Esophagus squamous epithelium (tissue), 5 donors: ENCODE measurements around the gene RNF113A. TPM values are rescaled to one million over a fixed set of nuclear protein-coding genes. Genes with fewer than 3 reads are reported as not detected.

ENCODE experiments used
- DNase-seq: peaks from one replicate; lab custom pipeline; 2025; lab: John Stamatoyannopoulos, UW
- H3K27ac ChIP-seq, 4 donors: fragments of 200-600 bp; sonication (generic); one replicate each; pipeline ENCODE4 v1.5.1; 2016 to 2019; ENCODE audit warnings: mild to moderate bottlenecking in 1 of 4
- H3K27me3 ChIP-seq, 4 donors: fragments of 200-600 bp; sonication (generic); 1 replicate in 3 of 4; 2 replicates in 1 of 4; pipeline versions ENCODE4 v1.5.1 to v1.6.0; 2017 to 2021; ENCODE audit warnings: antibody characterized with exemption in 1 of 4
- H3K36me3 ChIP-seq, 3 donors: fragments of 200-600 bp; sonication (generic); one replicate each; pipeline ENCODE4 v1.5.1; 2016 to 2019
- H3K4me1 ChIP-seq, 3 donors: fragments of 200-600 bp; sonication (generic); one replicate each; pipeline ENCODE4 v1.5.1; 2017 to 2019
- H3K4me3 ChIP-seq, 4 donors: fragments of 200-600 bp; sonication (generic); 1 replicate in 3 of 4; 2 replicates in 1 of 4; pipeline ENCODE4 v1.5.1; 2016 to 2019; ENCODE audit warnings: mild to moderate bottlenecking in 2 of 4, moderate library complexity in 1 of 4
- H3K9me3 ChIP-seq, 3 donors: fragments of 200-600 bp; sonication (generic); one replicate each; pipeline ENCODE4 v1.5.1; 2016 to 2019
- CTCF ChIP-seq, 6 experiments: fragments of 450-650 bp in 4 of 6; fragments of 200-600 bp in 2 of 6; sonication (generic) in 2 of 6; IDR thresholded peaks; one replicate each; pipeline ENCODE4 v1.5.1; 2016 to 2019; ENCODE audit warnings: antibody characterized with exemption in 6 of 6, mild to moderate bottlenecking in 4 of 6, moderate library complexity in 4 of 6
- POLR2A ChIP-seq, 4 donors: fragments of 450-650 bp; IDR thresholded peaks; one replicate each; pipeline ENCODE4 v1.6.1; 2017; ENCODE audit warnings: antibody characterized with exemption in 4 of 4, mild to moderate bottlenecking in 4 of 4, moderate library complexity in 3 of 4
- WGBS, 2 donors: methylation state at CpG; one replicate each; pipeline ENCODE4 v1.1.5; 2018; 5-methylcytosine and 5-hydroxymethylcytosine counted together
- intact Hi-C: fragments of 100-400 bp; cut with DNase I; formaldehyde crosslinking; loops from one replicate; pipeline ENCODE4 v1.15.0; 2022
- total RNA-seq, 4 donors: library from RNA; depleted of rRNA; stranded (reverse); fragments of >200 nt; gene quantifications; one replicate each; pipeline ENCODE4 v1.1.0, GENCODE V29; 2016
- donor health status: DM: yes; HTN: yes; CAD: no.

RNF113A gene
- total RNA-seq, 4 donors from 2014 or later: 8.1 to 23.4 (median 12.2) TPM

- TF ChIP-seq POLR2A (IDR thresholded peaks at IDR 0.05) (no peak), CTCF (IDR thresholded peaks at IDR 0.05) (no peak)
- Histone ChIP-seq H3K27me3 (no peaks in the 10 kb centered on the region), H3K9me3 (no peaks in the 10 kb centered on the region), H3K36me3 (no peaks in the 10 kb centered on the region), H3K4me1 (peaks cover 0 to 15% (median 0%) of the 10 kb centered on the region in 3 donors), H3K27ac (no peak overlapping the region), H3K4me3 (peak overlapping the region in 2 of 4 donors; percentile 13 to 46)
- WGBS, 2 donors: 62 to 83% methylated on average over 10 to 11 of the region's 11 CpGs
- intact Hi-C loops: no loop called here
- no peak for DNase-seq
Measured at GRCh38 chrX:119885554-119886428, 14.3 kb upstream of the RNF113A start.

GRCh38 chrX:119880552-119881437 is 9.3 kb upstream of the RNF113A start:
- TF ChIP-seq POLR2A (IDR thresholded peaks at IDR 0.05) (no peak), CTCF (IDR thresholded peaks at IDR 0.05) (peak in 3 of 6 experiments; percentile 47 to 53 (median 48))
- H3K27me3 ChIP-seq: no peaks in the 10 kb centered on the region
- peaks cover 0 to 3% (median 0%) of the 10 kb centered on the region in 3 donors for H3K4me1 ChIP-seq
- intact Hi-C loops: no loop called here
- no peaks in the 10 kb centered on the region for H3K9me3 ChIP-seq
- H3K36me3 ChIP-seq: peaks cover 0 to 36% (median 0%) of the 10 kb centered on the region in 3 donors
- H3K4me3 ChIP-seq: no peak overlapping the region
- no peak for DNase-seq
- 56 to 60% methylated on average over 6 to 10 of the region's 11 CpGs for WGBS, 2 donors
- no peak overlapping the region for H3K27ac ChIP-seq

DNA sequence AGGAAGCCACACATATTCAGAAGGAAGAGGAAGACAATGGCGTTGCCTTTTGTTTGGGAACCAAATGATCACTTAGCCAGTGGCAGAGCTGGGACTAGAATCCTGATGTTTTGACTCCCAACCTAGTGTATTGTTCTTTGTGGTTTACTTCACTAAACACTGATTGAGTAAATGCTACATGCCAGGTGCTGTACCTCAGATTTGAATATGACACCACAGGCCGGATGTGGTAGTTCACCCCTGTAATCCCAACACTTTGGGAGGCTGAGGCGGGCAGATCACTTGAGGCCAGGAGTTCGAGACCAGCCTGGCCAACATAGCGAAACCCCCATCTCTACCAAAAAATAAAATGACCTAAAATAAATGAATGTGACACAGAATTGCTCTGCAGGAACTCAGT is 8.5 kb upstream of the RNF113A start:
- Histone ChIP-seq H3K4me1 (peaks cover 0 to 3% (median 0%) of the 10 kb centered on the region in 3 donors), H3K4me3 (no peak overlapping the region), H3K9me3 (no peaks in the 10 kb centered on the region), H3K27me3 (no peaks in the 10 kb centered on the region), H3K36me3 (peaks cover 0 to 43% (median 0%) of the 10 kb centered on the region in 3 donors), H3K27ac (no peak overlapping the region)
- 77 to 81% methylated on average over 4 of the region's 5 CpGs for WGBS, 2 donors
- TF ChIP-seq POLR2A (IDR thresholded peaks at IDR 0.05) (no peak), CTCF (IDR thresholded peaks at IDR 0.05) (no peak)
- intact Hi-C loops: no loop called here
- DNase-seq: no peak

DNA sequence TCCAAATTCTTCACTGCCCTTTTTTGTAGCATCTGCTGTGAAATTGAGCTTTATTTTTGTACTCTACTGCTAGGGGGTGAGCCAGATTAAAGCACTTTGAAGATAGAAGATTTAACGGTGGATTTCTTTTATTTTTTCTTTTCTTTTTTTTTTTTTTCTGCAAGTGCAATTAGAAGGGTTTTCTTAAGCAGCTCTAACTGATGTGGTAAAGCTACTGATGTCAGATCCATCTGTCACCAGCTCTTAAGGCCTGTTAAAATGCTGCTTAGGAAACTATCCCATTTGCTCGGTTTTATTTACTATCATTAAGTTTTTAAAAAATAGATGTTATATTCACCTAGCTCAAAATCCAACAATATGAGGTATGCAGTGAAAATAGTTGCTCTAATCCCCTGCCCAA is 7.2 kb upstream of the RNF113A start:
- no peak for DNase-seq
- Histone ChIP-seq H3K4me3 (no peak overlapping the region), H3K4me1 (peaks cover 0 to 12% (median 0%) of the 10 kb centered on the region in 3 donors), H3K36me3 (peaks cover 0 to 45% (median 0%) of the 10 kb centered on the region in 3 donors), H3K27me3 (no peaks in the 10 kb centered on the region), H3K9me3 (no peaks in the 10 kb centered on the region), H3K27ac (no peak overlapping the region)
- TF ChIP-seq POLR2A (IDR thresholded peaks at IDR 0.05) (no peak), CTCF (IDR thresholded peaks at IDR 0.05) (no peak)
- intact Hi-C loops: loop anchor here (10.0 kb wide), 1 partner anchor 64 kb away; no protein-coding TSS in a partner anchor
- WGBS, 2 donors: 62 to 71% methylated on average over 2 of the region's 2 CpGs
